CD4-positive, CD25-positive, alpha-beta regulatory T cell (primary cell): ENCODE measurements around the gene SH3BP1. TPM values are rescaled to one million over a fixed set of nuclear protein-coding genes. Genes with fewer than 3 reads are reported as not detected.
"Not testable (repeated sequence)": the region's sequence is repeated elsewhere in the genome, so short reads cannot be mapped to it uniquely, and the experiment has no call there.

Experiments used
- ATAC-seq, 2 donors: fragments of 150-1000 bp; cut with Tn5 transposase; one replicate each; pipeline ENCODE4 v1.10.0; 2021; ENCODE audit warnings: low read depth in 2 of 2, moderate number of reproducible peaks in 2 of 2, moderate library complexity in 1 of 2
- DNase-seq, 3 donors: peaks; one replicate each; pipeline versions ENCODE4 v3.0.0 to v3.0.0-alpha.2; 2012 to 2022; ENCODE audit warnings: mixed read lengths in 1 of 3
- H3K27ac ChIP-seq: one replicate; pipeline ENCODE4 v1.7.0; 2013; ENCODE audit warnings: mild to moderate bottlenecking, low read length; ENCODE audit not compliant: insufficient read depth, poor library complexity, severe bottlenecking
- H3K27me3 ChIP-seq: one replicate; pipeline ENCODE4 v1.7.0; 2013; ENCODE audit warnings: low read length; ENCODE audit not compliant: control insufficient read depth, insufficient read depth
- H3K36me3 ChIP-seq: one replicate; pipeline ENCODE4 v1.7.0; 2013; ENCODE audit warnings: mild to moderate bottlenecking, low read length, moderate library complexity; ENCODE audit not compliant: control insufficient read depth, insufficient read depth
- H3K4me1 ChIP-seq: 2 replicates; pipeline ENCODE4 v1.7.0; 2013; ENCODE audit warnings: mild to moderate bottlenecking, low read length; ENCODE audit not compliant: insufficient read depth, control insufficient read depth, poor library complexity, severe bottlenecking
- H3K4me3 ChIP-seq: one replicate; pipeline ENCODE4 v1.7.0; 2013; ENCODE audit warnings: low read depth, mild to moderate bottlenecking, low read length, moderate library complexity
- H3K9me3 ChIP-seq, 2 experiments: 1 replicate in 1 of 2; 2 replicates in 1 of 2; pipeline ENCODE4 v1.7.0; 2013; ENCODE audit warnings: low read length in 2 of 2, mild to moderate bottlenecking in 1 of 2, moderate library complexity in 1 of 2; ENCODE audit not compliant: control insufficient read depth in 2 of 2
- H3K27ac Mint-ChIP-seq, 3 donors: one replicate each; pipeline ENCODE4 v1.8.0; 2020 to 2022; ENCODE audit warnings: mild to moderate bottlenecking in 3 of 3, mixed read lengths in 3 of 3, moderate library complexity in 2 of 3
- H3K27me3 Mint-ChIP-seq: one replicate; pipeline ENCODE4 v1.8.0; 2022; ENCODE audit warnings: mild to moderate bottlenecking, mixed read lengths
- H3K36me3 Mint-ChIP-seq: one replicate; pipeline ENCODE4 v1.8.0; 2020; ENCODE audit warnings: mixed read lengths
- H3K4me1 Mint-ChIP-seq, 4 donors: one replicate each; pipeline ENCODE4 v1.8.0; 2020 to 2022; ENCODE audit warnings: mixed read lengths in 4 of 4, mild to moderate bottlenecking in 1 of 4
- H3K4me3 Mint-ChIP-seq, 4 donors: one replicate each; pipeline ENCODE4 v1.8.0; 2020 to 2022; ENCODE audit warnings: mild to moderate bottlenecking in 4 of 4, mixed read lengths in 4 of 4, moderate library complexity in 3 of 4
- H3K9me3 Mint-ChIP-seq, 7 donors: one replicate each; pipeline ENCODE4 v1.8.0; 2020 to 2022; ENCODE audit warnings: mixed read lengths in 7 of 7, mild to moderate bottlenecking in 3 of 7, moderate library complexity in 2 of 7
- polyA plus RNA-seq, 4 donors: library from polyadenylated mRNA; unstranded; fragments of 300-500 nt; fragmentation: Illumina TruSeq; gene quantifications; one replicate each; pipeline ENCODE4 v1.2.3, GENCODE V29; 2021
- total RNA-seq: library from RNA; stranded (reverse); gene quantifications from one replicate; pipeline ENCODE4 v1.2.3, GENCODE V29; 2022

The SH3BP1 gene
- total and polyA plus RNA-seq, 5 donors from 2014 or later, result 10.1 to 126 (median 17.2) TPM

DNA sequence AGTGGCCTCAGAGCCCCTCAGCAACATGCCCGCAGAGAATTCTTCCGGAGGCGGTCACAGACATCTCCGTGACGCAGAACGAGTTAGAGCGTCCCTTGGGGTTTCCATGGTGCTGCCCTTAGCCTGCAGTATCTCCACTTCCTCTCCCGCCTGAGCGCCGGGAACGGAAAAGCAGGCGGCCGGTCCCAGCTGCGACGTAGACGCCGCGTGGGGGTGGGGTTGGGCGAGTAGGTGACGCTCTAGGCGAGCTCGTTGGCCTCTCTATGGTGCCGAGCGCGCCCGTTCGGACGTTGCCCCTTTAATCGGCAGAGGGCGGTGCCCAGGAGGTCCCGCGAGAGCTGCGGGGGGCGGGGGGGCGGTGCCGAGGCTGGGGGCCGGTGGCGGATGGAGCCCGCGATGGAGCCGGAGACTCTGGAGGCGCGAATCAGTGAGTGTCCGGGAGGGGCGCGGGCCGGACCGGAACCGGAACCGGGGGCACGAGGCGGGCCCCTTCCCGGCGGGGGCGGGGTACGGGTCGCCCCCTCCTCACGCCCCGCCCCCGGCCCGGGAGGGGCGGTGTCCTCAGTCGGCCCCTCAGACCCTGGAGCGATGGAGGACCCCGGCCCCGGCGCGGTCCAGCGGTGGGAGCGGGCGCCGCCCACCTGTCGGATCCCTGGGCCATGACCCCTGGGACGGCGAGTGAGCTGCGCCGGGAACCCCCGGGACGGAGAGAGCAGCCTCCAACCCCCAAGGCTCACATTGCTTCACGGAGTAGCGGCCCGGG lies 30.8 kb upstream of the SH3BP1 start, which contains the start of gene GGA1:
TSS of gene GGA1 (plus strand) at position 358 of the 763 bp plus-strand sequence. CDS start at position 385, 27 bp downstream.
- peaks cover 7% of the 10 kb centered on the region for H3K27me3 Mint-ChIP-seq
- peaks cover 0 to 3% (median 0%) of the 10 kb centered on the region in 7 donors for H3K9me3 Mint-ChIP-seq
- peak within 1 kb of the TSS; percentile 69 for H3K4me3 ChIP-seq
- no peaks in the 10 kb centered on the region for H3K9me3 ChIP-seq
- H3K4me1 Mint-ChIP-seq, result peaks cover 5 to 66% (median 42%) of the 10 kb centered on the region in 4 donors
- DNase-seq (peak; percentile 97 to 99 (median 97)), ATAC-seq (peak; percentile 80 to 83)
- peak within 1 kb of the TSS; percentile 95 to 99 (median 98) for H3K27ac Mint-ChIP-seq
- H3K4me1 ChIP-seq, result peaks cover 55% of the 10 kb centered on the region
- H3K36me3 ChIP-seq, result no peaks in the 10 kb centered on the region
- no peaks in the 10 kb centered on the region for H3K36me3 Mint-ChIP-seq
- peak within 1 kb of the TSS; percentile 85 to 98 (median 94) for H3K4me3 Mint-ChIP-seq
- peak within 1 kb of the TSS; percentile 97 for H3K27ac ChIP-seq
- no peaks in the 10 kb centered on the region for H3K27me3 ChIP-seq

DNA sequence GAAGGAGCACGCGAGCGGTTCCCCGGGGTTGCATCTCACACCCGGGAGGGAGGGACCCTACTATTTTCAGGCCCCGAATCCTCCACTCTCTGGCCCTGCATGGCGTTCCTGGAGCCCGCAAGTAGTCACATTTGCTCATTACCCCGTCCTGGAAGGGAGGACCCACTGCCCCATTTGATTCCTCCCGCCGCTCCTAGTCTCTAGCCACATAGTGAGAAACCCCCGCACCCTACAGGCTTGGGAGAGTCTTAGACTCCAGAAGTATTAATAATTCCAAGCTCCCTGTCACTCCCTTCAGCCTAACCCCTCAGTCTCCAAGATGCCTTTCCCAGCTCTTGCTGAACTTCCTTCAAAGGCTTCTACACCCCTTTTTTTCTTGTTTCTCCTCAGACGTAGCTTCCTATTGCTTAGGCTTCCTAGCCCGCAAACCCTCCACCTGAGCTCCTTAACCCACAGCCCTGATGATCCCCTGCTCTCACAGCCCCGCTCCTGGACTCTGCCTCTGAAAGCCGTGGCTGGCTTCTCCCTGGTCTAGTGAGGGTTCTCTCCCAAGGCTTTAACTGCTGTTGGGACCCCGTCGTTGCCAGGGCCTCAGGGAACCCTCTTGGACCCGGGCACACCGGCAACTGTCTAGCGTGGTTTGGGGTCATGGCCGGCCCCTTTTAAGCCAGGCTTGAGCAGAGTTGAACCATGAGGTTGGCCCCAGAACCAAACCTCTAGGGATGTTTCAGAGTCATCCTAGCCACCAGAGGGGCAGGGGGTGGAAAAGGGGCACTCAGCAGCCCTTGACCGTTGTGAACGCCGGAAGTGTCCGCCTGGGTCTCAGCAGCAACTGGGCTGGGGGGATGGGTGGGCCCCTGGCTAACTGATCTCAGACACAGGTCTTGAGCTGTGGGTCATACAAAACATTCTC lies 30.0 kb upstream of the SH3BP1 start:
- H3K27ac Mint-ChIP-seq, result peak overlapping the region; percentile 95 to 99 (median 98)
- H3K4me3 ChIP-seq, result peak overlapping the region; percentile 68
- H3K4me3 Mint-ChIP-seq, result peak overlapping the region; percentile 85 to 98 (median 92)
- H3K4me1 Mint-ChIP-seq, result peaks cover 5 to 60% (median 39%) of the 10 kb centered on the region in 4 donors
- H3K9me3 ChIP-seq, result no peaks in the 10 kb centered on the region
- H3K27me3 Mint-ChIP-seq, result peaks cover 7% of the 10 kb centered on the region
- H3K36me3 ChIP-seq, result no peaks in the 10 kb centered on the region
- no peaks in the 10 kb centered on the region for H3K36me3 Mint-ChIP-seq
- ATAC-seq (no peak), DNase-seq (peak in 1 of 3 donors; percentile 47)
- H3K9me3 Mint-ChIP-seq, result peaks cover 0 to 3% (median 0%) of the 10 kb centered on the region in 7 donors
- peaks cover 48% of the 10 kb centered on the region for H3K4me1 ChIP-seq
- H3K27ac ChIP-seq, result peak overlapping the region; percentile 97
- no peaks in the 10 kb centered on the region for H3K27me3 ChIP-seq

GRCh38 chr22:37610153-37610475 lies 29.4 kb upstream of the SH3BP1 start:
- not testable (repeated sequence) for H3K27me3 ChIP-seq, H3K9me3 ChIP-seq, H3K36me3 ChIP-seq, ATAC-seq, H3K9me3 Mint-ChIP-seq, H3K27me3 Mint-ChIP-seq, DNase-seq, H3K36me3 Mint-ChIP-seq
- H3K4me1 Mint-ChIP-seq, result peaks cover 5 to 54% (median 34%) of the 10 kb centered on the region in 4 donors
- Histone ChIP-seq H3K4me3 (peak overlapping the region; percentile 68), H3K27ac (peak overlapping the region; percentile 97), H3K4me1 (peaks cover 42% of the 10 kb centered on the region)
- H3K27ac Mint-ChIP-seq, result peak overlapping the region; percentile 95 to 99 (median 98)
- H3K4me3 Mint-ChIP-seq, result peak overlapping the region; percentile 85 to 98 (median 92)

- H3K9me3 Mint-ChIP-seq, result peaks cover 0 to 1% (median 0%) of the 10 kb centered on the region in 7 donors
- no peak for ATAC-seq
- H3K4me3 ChIP-seq, result no peak overlapping the region
- peaks cover 2 to 49% (median 30%) of the 10 kb centered on the region in 4 donors for H3K4me1 Mint-ChIP-seq
- H3K36me3 Mint-ChIP-seq, result no peaks in the 10 kb centered on the region
- H3K9me3 ChIP-seq, result no peaks in the 10 kb centered on the region
- H3K4me3 Mint-ChIP-seq, result peak overlapping the region; percentile 85 to 98 (median 92)
- H3K4me1 ChIP-seq, result peaks cover 37% of the 10 kb centered on the region
- no peaks in the 10 kb centered on the region for H3K27me3 ChIP-seq
- peaks cover 7% of the 10 kb centered on the region for H3K27me3 Mint-ChIP-seq
- no peak overlapping the region for H3K27ac ChIP-seq
- H3K27ac Mint-ChIP-seq, result peak overlapping the region; percentile 52 to 95 (median 62)
- peaks cover 2% of the 10 kb centered on the region for H3K36me3 ChIP-seq
- DNase-seq, result no peak
Observed at GRCh38 chr22:37610480-37611129, 28.9 kb upstream of the SH3BP1 start.

DNA sequence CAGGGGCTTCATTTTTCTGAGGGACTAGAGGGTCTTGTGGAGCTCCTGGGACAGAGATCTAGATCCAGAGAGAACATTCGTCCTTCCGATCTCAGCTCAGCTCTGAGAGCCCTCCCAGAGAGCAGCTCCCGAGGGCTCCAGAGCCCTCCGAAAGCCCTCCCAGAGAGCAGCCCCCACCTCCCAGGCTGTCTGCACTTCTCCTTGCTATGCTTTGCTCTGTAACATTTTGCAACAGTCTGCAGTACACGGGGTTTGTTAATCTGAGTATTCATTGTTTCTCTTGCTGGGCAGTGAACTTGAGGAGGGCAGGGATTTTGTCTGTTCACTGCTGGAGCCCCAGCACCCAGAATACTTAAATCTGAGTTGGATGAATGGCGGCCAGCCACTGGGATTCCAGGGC lies 28.3 kb upstream of the SH3BP1 start:
- Mint-ChIP-seq H3K4me1 (peaks cover 0 to 43% (median 25%) of the 10 kb centered on the region in 4 donors), H3K27ac (peak overlapping the region in 2 of 3 donors; percentile 62 to 95), H3K9me3 (peaks cover 0 to 1% (median 0%) of the 10 kb centered on the region in 7 donors), H3K36me3 (no peaks in the 10 kb centered on the region), H3K27me3 (peaks cover 7% of the 10 kb centered on the region), H3K4me3 (peak overlapping the region in 3 of 4 donors; percentile 15 to 85 (median 81))
- no peaks in the 10 kb centered on the region for H3K27me3 ChIP-seq
- H3K9me3 ChIP-seq, result no peaks in the 10 kb centered on the region
- peaks cover 34% of the 10 kb centered on the region for H3K4me1 ChIP-seq
- no peak overlapping the region for H3K4me3 ChIP-seq
- peaks cover 2% of the 10 kb centered on the region for H3K36me3 ChIP-seq
- DNase-seq (no peak), ATAC-seq (no peak)
- H3K27ac ChIP-seq, result no peak overlapping the region

DNA sequence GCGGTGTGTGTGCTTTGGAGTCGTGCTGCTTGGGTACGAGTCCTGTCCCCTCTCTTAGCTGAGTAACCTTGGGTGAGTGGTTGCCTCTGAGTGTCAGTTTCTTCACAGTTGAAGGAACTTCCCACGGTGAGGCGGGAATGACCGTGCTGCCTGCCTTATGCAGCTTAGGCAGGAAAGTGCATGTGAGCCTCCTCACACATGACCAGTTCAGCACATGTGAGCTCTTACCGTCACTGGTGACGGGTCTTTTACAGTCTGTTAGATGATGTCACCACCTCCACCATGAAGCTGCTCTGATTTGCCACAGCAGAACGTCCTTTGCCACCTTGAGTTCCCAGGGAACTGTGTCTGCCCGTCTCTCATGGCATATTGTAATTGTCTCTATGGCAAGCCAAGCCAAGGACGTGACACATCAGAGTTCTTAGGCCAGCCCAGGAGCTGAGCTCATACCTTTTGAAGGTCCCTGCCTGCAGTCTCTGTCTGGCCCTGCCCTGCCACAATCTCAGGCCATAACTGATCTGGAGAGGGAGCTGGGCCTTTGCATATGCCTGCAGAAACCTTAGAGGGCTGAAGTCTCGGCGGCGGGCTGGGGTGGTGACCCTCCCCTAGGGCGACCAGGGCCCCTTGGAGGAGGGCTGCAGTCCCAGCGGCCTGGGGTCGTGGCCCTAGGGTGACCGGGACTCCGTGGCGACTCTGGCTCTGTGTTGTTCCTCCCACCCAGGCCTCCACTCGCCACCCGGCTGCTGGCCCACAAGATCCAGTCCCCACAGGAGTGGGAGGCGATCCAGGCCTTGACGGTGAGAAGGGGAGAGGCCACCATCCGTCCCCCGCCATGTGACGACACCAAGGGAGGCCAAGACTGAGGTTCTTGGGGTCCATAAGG lies 23.0 kb upstream of the SH3BP1 start:
- no peaks in the 10 kb centered on the region for H3K27me3 ChIP-seq
- no peaks in the 10 kb centered on the region for H3K9me3 ChIP-seq
- DNase-seq (no peak), ATAC-seq (no peak)
- no peak overlapping the region for H3K27ac ChIP-seq
- H3K36me3 Mint-ChIP-seq, result peaks cover 4% of the 10 kb centered on the region
- no peaks in the 10 kb centered on the region for H3K9me3 Mint-ChIP-seq
- no peak overlapping the region for H3K27ac Mint-ChIP-seq
- no peaks in the 10 kb centered on the region for H3K4me1 ChIP-seq
- no peak overlapping the region for H3K4me3 Mint-ChIP-seq
- H3K27me3 Mint-ChIP-seq, result no peaks in the 10 kb centered on the region
- peaks cover 29% of the 10 kb centered on the region for H3K36me3 ChIP-seq
- peaks cover 0 to 4% (median 1%) of the 10 kb centered on the region in 4 donors for H3K4me1 Mint-ChIP-seq
- H3K4me3 ChIP-seq, result no peak overlapping the region
